Measurements from ENCODE around the gene GNAI2.
"Not testable (repeated sequence)": the region's sequence is repeated elsewhere in the genome, so short reads cannot be mapped to it uniquely, and the experiment has no call there.

The GNAI2 gene

GRCh38 chr3:50278123-50278879 lies 42.3 kb downstream of the GNAI2 start:
- no peak for TF ChIP-seq CTCF (conservative IDR thresholded peaks at IDR 0.05)

GRCh38 chr3:50278880-50279224 lies 42.8 kb downstream of the GNAI2 start, which contains the start of gene LSMEM2:
TSS of gene LSMEM2 (plus strand) at chr3:50279087. CDS start at chr3:50279114, 27 bp downstream.
- no peak within 1 kb of the TSS for H3K27ac ChIP-seq
- no peak for TF ChIP-seq CTCF (conservative IDR thresholded peaks at IDR 0.05)

More at GRCh38 chr3:50278123-50278879, 42.3 kb downstream of the GNAI2 start:
- no peak overlapping the region for H3K27ac ChIP-seq

GRCh38 chr3:50279255-50280016 lies 43.4 kb downstream of the GNAI2 start:
- TF ChIP-seq CTCF (conservative IDR thresholded peaks at IDR 0.05) = no peak
- no peak overlapping the region for H3K27ac ChIP-seq

GRCh38 chr3:50284121-50284520 lies 48.1 kb downstream of the GNAI2 start:
- H3K27ac ChIP-seq = not testable (repeated sequence)

- no peak for TF ChIP-seq CTCF (conservative IDR thresholded peaks at IDR 0.05)
- H3K27ac ChIP-seq = no peak overlapping the region
Measured at GRCh38 chr3:50286322-50287227, 50.6 kb downstream of the GNAI2 start.

GRCh38 chr3:50287262-50287661 lies 51.3 kb downstream of the GNAI2 start:
- no peak for TF ChIP-seq CTCF (conservative IDR thresholded peaks at IDR 0.05)
- H3K27ac ChIP-seq = no peak overlapping the region

GRCh38 chr3:50288387-50289007 lies 52.5 kb downstream of the GNAI2 start:
- no peak overlapping the region for H3K27ac ChIP-seq
- TF ChIP-seq CTCF (conservative IDR thresholded peaks at IDR 0.05) = no peak

Measured in VCaP (cell line).